SJCRH30 (cell line): ENCODE results near the gene RRAGD. TPM values are rescaled to one million over a fixed set of nuclear protein-coding genes. Genes with fewer than 3 reads are reported as not detected.

Experiments used
- DNase-seq, 2 experiments: peaks; one replicate each; pipeline ENCODE4 v3.0.0-alpha.2; 2015 to 2020
- H3K27ac ChIP-seq: fragments of 250-450 bp; sonication (Bioruptor Pico); 2 replicates; pipeline ENCODE4 v1.5.1; 2020; ENCODE audit warnings: mild to moderate bottlenecking, moderate library complexity
- H3K27me3 ChIP-seq: fragments of 250-450 bp; sonication (Bioruptor Pico); 2 replicates; pipeline ENCODE4 v1.5.1; 2020; ENCODE audit warnings: mild to moderate bottlenecking, moderate library complexity
- H3K36me3 ChIP-seq: fragments of 250-450 bp; sonication (Bioruptor Pico); 2 replicates; pipeline ENCODE4 v1.5.1; 2020; ENCODE audit warnings: mild to moderate bottlenecking, moderate library complexity
- H3K4me1 ChIP-seq: fragments of 250-450 bp; sonication (Bioruptor Pico); 2 replicates; pipeline ENCODE4 v1.5.1; 2020; ENCODE audit warnings: mild to moderate bottlenecking, moderate library complexity
- H3K4me3 ChIP-seq: fragments of 250-450 bp; sonication (Bioruptor Pico); 2 replicates; pipeline ENCODE4 v1.5.1; 2020; ENCODE audit warnings: mild to moderate bottlenecking, moderate library complexity
- H3K9me3 ChIP-seq: fragments of 250-450 bp; sonication (Bioruptor Pico); replicated peaks from 2 replicates; pipeline ENCODE4 v1.5.1; 2020; ENCODE audit warnings: mild to moderate bottlenecking, moderate library complexity
- total RNA-seq: library from RNA; depleted of rRNA; stranded (reverse); fragments of >200 nt; shearing (Covaris generic); gene quantifications from 2 replicates; pipeline ENCODE4 v1.2.3, GENCODE V29; 2014

RRAGD gene
- total RNA-seq, 1 experiment from 2014 or later: 61.3 TPM

GRCh38 chr6:89433252-89434149 lies 21.4 kb upstream of the RRAGD start:
- Histone ChIP-seq H3K4me3 (peak overlapping the region; percentile 31), H3K4me1 (peaks cover 7% of the 10 kb centered on the region; the same call in 1 of the 2 replicates), H3K27ac (no peak overlapping the region), H3K36me3 (no peaks in the 10 kb centered on the region), H3K27me3 (no peaks in the 10 kb centered on the region), H3K9me3 (no peaks in the 10 kb centered on the region)
- DNase-seq: no peak

GRCh38 chr6:89432875-89433251 lies 20.8 kb upstream of the RRAGD start, which contains the start of gene ANKRD6:
TSS of gene ANKRD6 (plus strand) at chr6:89433152. CDS start at chr6:89566977, 133,825 bp downstream.
- Histone ChIP-seq H3K4me3 (peak within 1 kb of the TSS; percentile 31), H3K27ac (no peak within 1 kb of the TSS), H3K27me3 (no peaks in the 10 kb centered on the region), H3K36me3 (no peaks in the 10 kb centered on the region), H3K4me1 (peaks cover 7% of the 10 kb centered on the region; the same call in 1 of the 2 replicates), H3K9me3 (no peaks in the 10 kb centered on the region)
- DNase-seq: peak; percentile 26 to 46

- Histone ChIP-seq H3K4me1 (no peaks in the 10 kb centered on the region), H3K4me3 (no peak overlapping the region), H3K36me3 (no peaks in the 10 kb centered on the region), H3K27ac (no peak overlapping the region), H3K9me3 (no peaks in the 10 kb centered on the region), H3K27me3 (no peaks in the 10 kb centered on the region)
- no peak for DNase-seq
Measured at GRCh38 chr6:89430201-89430962, 18.3 kb upstream of the RRAGD start.

GRCh38 chr6:89416796-89417195 lies 4.7 kb upstream of the RRAGD start:
- Histone ChIP-seq H3K36me3 (no peaks in the 10 kb centered on the region), H3K4me3 (no peak overlapping the region), H3K27me3 (no peaks in the 10 kb centered on the region), H3K4me1 (0 out of 2 replicates have a peak, but pooled peaks cover 5% of the 10 kb centered on the region), H3K9me3 (no peaks in the 10 kb centered on the region), H3K27ac (no peak overlapping the region)
- DNase-seq: no peak

- no peaks in the 10 kb centered on the region for H3K36me3 ChIP-seq
- H3K27ac ChIP-seq: no peak overlapping the region
- no peaks in the 10 kb centered on the region for H3K27me3 ChIP-seq
- H3K4me1 ChIP-seq: no peaks in the 10 kb centered on the region
- H3K4me3 ChIP-seq: no peak overlapping the region
- DNase-seq: no peak
- no peaks in the 10 kb centered on the region for H3K9me3 ChIP-seq
Measured at GRCh38 chr6:89415185-89415584, 3.1 kb upstream of the RRAGD start.

GRCh38 chr6:89414215-89414614 lies 2.1 kb upstream of the RRAGD start:
- H3K4me3 ChIP-seq: no peak overlapping the region
- no peaks in the 10 kb centered on the region for H3K36me3 ChIP-seq
- no peaks in the 10 kb centered on the region for H3K27me3 ChIP-seq

GRCh38 chr6:89413006-89413400 lies 930 bp upstream of the RRAGD start:
- H3K9me3 ChIP-seq: no peaks in the 10 kb centered on the region
- no peaks in the 10 kb centered on the region for H3K27me3 ChIP-seq
- H3K4me1 ChIP-seq: peaks cover 6% of the 10 kb centered on the region; the same call in 1 of the 2 replicates
- H3K27ac ChIP-seq: no peak overlapping the region; the same call in 1 of the 2 replicates
- no peaks in the 10 kb centered on the region for H3K36me3 ChIP-seq
- peak overlapping the region; percentile 84 for H3K4me3 ChIP-seq
- DNase-seq: no peak

More at GRCh38 chr6:89414215-89414614, 2.1 kb upstream of the RRAGD start:
- Histone ChIP-seq H3K9me3 (no peaks in the 10 kb centered on the region), H3K4me1 (peaks cover 5% of the 10 kb centered on the region; the same call in 1 of the 2 replicates), H3K27ac (no peak overlapping the region)
- peak; percentile 19 to 38 for DNase-seq

GRCh38 chr6:89411145-89412070 lies 665 bp downstream of the RRAGD start:
- peaks cover 6% of the 10 kb centered on the region; the same call in 1 of the 2 replicates for H3K4me1 ChIP-seq
- no peaks in the 10 kb centered on the region for H3K36me3 ChIP-seq
- H3K27me3 ChIP-seq: no peaks in the 10 kb centered on the region
- peak overlapping the region; percentile 89 for H3K27ac ChIP-seq
- H3K9me3 ChIP-seq: no peaks in the 10 kb centered on the region
- peak overlapping the region; percentile 84 for H3K4me3 ChIP-seq
- DNase-seq: peak; percentile 84 to 86

- Histone ChIP-seq H3K36me3 (no peaks in the 10 kb centered on the region), H3K27me3 (no peaks in the 10 kb centered on the region), H3K4me1 (peaks cover 6% of the 10 kb centered on the region; the same call in 1 of the 2 replicates), H3K27ac (peak overlapping the region; percentile 89), H3K9me3 (no peaks in the 10 kb centered on the region), H3K4me3 (peak overlapping the region; percentile 84)
- DNase-seq: no peak
Measured at GRCh38 chr6:89410788-89411144, 1.3 kb downstream of the RRAGD start.

- peak in 1 of 2 experiments; percentile 26 for DNase-seq
- H3K4me1 ChIP-seq: peaks cover 6% of the 10 kb centered on the region; the same call in 1 of the 2 replicates
- no peaks in the 10 kb centered on the region for H3K36me3 ChIP-seq
- H3K27me3 ChIP-seq: no peaks in the 10 kb centered on the region
- H3K27ac ChIP-seq: peak overlapping the region; percentile 89
- H3K9me3 ChIP-seq: no peaks in the 10 kb centered on the region
- H3K4me3 ChIP-seq: peak overlapping the region; percentile 84
Measured at GRCh38 chr6:89410231-89410761, 1.8 kb downstream of the RRAGD start.

GRCh38 chr6:89409461-89410035 lies 2.5 kb downstream of the RRAGD start:
- Histone ChIP-seq H3K4me1 (peaks cover 6% of the 10 kb centered on the region; the same call in 1 of the 2 replicates), H3K27ac (peak overlapping the region; percentile 89; the same call in 1 of the 2 replicates), H3K4me3 (peak overlapping the region; percentile 84), H3K9me3 (no peaks in the 10 kb centered on the region), H3K27me3 (no peaks in the 10 kb centered on the region), H3K36me3 (no peaks in the 10 kb centered on the region)
- DNase-seq: peak; percentile 21 to 40

GRCh38 chr6:89406141-89406540 lies 5.9 kb downstream of the RRAGD start:
- H3K27ac ChIP-seq: no peak overlapping the region
- no peaks in the 10 kb centered on the region for H3K9me3 ChIP-seq
- H3K27me3 ChIP-seq: no peaks in the 10 kb centered on the region
- DNase-seq: no peak
- no peak overlapping the region for H3K4me3 ChIP-seq
- peaks cover 8% of the 10 kb centered on the region; the same call in 1 of the 2 replicates for H3K4me1 ChIP-seq
- no peaks in the 10 kb centered on the region for H3K36me3 ChIP-seq

GRCh38 chr6:89404512-89404911 lies 7.6 kb downstream of the RRAGD start:
- H3K4me1 ChIP-seq: peaks cover 6% of the 10 kb centered on the region; the same call in 1 of the 2 replicates
- H3K9me3 ChIP-seq: no peaks in the 10 kb centered on the region
- no peak overlapping the region for H3K27ac ChIP-seq
- no peaks in the 10 kb centered on the region; the same call in 1 of the 2 replicates for H3K36me3 ChIP-seq
- no peaks in the 10 kb centered on the region for H3K27me3 ChIP-seq
- no peak overlapping the region for H3K4me3 ChIP-seq
- no peak for DNase-seq
